Measurements from ENCODE around the gene UPF2.

The UPF2 gene

DNA sequence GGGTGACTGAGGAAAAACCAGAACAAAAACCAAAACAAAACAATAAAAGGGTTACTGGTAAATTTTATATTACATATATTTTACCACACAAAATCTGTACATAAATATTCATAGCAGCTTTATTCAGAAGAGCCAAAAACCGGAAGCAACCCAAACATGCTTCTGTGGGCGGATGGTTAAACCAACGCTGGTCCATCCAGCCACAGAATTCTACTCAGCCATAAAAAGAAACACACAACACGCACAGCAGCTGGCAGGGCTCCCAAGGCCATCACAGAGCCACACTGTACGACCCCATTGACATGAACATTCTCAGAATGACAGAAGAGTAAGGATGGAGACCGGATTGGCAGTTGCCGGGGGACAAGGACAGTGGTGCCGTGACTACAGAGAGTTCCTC is 135.9 kb downstream of the UPF2 start:
- Histone ChIP-seq H3K4me3 (ENCODE audit: low read depth, low read length) (no peak overlapping the region), H3K9me3 (ENCODE audit: control insufficient read depth, insufficient read depth, low read length) (no peaks in the 10 kb centered on the region)

DNA sequence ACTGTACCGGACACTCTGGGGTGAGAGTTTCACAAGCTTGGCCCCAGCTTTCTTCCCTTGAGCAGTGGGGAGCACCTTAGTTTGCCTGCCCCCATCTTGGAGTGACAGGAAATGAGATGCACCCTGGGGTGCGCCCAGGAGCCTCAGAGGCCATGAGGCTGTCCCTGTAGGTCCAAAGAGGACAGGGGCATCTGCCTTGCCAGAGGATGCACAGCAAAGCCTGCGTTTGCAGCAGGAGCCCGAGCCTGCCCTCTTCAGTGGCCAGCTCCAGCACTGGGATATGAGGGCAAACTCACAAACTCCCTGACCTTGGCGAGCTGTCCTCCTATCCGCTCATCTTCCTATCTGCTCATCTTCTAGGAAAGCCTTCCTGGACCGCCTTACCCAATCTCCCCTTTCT is 140.0 kb downstream of the UPF2 start:
- Histone ChIP-seq H3K4me1 (ENCODE audit: control insufficient read depth, insufficient read depth, low read length) (peaks cover 6% of the 10 kb centered on the region; the same call in 1 of the 2 replicates), H3K9me3 (ENCODE audit: control insufficient read depth, insufficient read depth, low read length) (no peaks in the 10 kb centered on the region), H3K36me3 (ENCODE audit: control insufficient read depth, insufficient read depth, low read length) (no peaks in the 10 kb centered on the region), H3K9ac (ENCODE audit: low read depth, low read length) (no peak overlapping the region), H3K4me3 (ENCODE audit: low read depth, low read length) (no peak overlapping the region), H3K27ac (ENCODE audit: low read depth, low read length) (no peak overlapping the region), H3K27me3 (ENCODE audit: control insufficient read depth, insufficient read depth, low read length) (no peaks in the 10 kb centered on the region)

More for the DNA sequence above, 135.9 kb downstream of the UPF2 start:
- Histone ChIP-seq H3K4me1 (ENCODE audit: control insufficient read depth, insufficient read depth, low read length) (peaks cover 2% of the 10 kb centered on the region; the same call in 1 of the 2 replicates), H3K9ac (ENCODE audit: low read depth, low read length) (no peak overlapping the region), H3K27ac (ENCODE audit: low read depth, low read length) (no peak overlapping the region), H3K27me3 (ENCODE audit: control insufficient read depth, insufficient read depth, low read length) (no peaks in the 10 kb centered on the region), H3K36me3 (ENCODE audit: control insufficient read depth, insufficient read depth, low read length) (no peaks in the 10 kb centered on the region)

DNA sequence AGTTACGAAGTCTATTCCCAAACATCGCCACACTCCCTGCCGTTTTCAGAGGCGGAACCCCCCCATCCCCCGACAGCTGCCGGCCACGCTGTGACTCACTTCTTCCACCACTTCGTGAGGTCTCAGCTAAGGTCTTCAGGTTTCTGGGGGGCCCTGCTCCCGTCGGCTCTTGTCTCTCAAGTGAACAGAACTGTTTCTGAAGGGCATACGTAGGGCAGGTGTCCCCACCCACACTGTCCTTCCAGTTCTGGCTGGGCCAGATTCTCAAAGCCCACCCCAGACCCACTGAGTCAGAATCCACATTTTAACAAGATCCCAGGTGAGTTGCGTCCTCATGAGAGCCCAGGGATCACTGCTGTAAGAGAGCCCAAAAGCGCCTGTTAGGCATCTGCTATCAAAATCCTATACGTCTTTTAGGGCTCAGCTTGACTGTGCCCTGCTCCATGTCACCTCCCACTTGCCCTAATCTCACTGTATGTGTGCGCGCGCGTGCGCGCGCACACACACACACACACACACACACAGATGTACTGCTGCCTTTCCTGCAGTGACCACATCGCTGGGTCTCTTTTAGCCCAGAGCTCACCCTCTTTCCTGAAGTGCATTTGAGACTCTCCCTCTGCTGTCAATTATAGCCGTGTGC is 140.7 kb downstream of the UPF2 start:
- no peaks in the 10 kb centered on the region for H3K27me3 ChIP-seq (ENCODE audit: control insufficient read depth, insufficient read depth, low read length)
- H3K9ac ChIP-seq (ENCODE audit: low read depth, low read length) = no peak overlapping the region
- peaks cover 6% of the 10 kb centered on the region; the same call in 1 of the 2 replicates for H3K4me1 ChIP-seq (ENCODE audit: control insufficient read depth, insufficient read depth, low read length)
- no peaks in the 10 kb centered on the region for H3K36me3 ChIP-seq (ENCODE audit: control insufficient read depth, insufficient read depth, low read length)
- H3K9me3 ChIP-seq (ENCODE audit: control insufficient read depth, insufficient read depth, low read length) = no peaks in the 10 kb centered on the region
- H3K27ac ChIP-seq (ENCODE audit: low read depth, low read length) = no peak overlapping the region
- H3K4me3 ChIP-seq (ENCODE audit: low read depth, low read length) = no peak overlapping the region

DNA sequence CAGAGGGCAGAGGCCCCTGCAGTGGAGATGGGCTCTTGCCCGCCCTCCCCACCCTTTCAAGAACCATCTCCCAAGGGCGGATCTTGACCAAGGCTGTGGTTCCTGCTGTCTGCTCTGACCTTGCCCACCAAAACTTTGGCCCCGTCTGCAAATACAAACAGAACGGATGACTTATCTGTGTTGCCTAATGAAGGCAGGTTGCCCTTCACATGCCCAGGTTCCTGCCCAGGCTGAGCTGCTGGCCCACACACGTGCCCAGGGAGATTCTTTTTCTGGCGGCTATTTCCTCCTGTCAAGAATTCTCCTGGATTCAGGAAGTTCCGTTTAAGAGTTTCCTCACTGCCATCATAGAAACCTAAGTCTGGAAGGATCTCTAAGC is 141.2 kb downstream of the UPF2 start:
- Histone ChIP-seq H3K27me3 (ENCODE audit: control insufficient read depth, insufficient read depth, low read length) (no peaks in the 10 kb centered on the region), H3K9me3 (ENCODE audit: control insufficient read depth, insufficient read depth, low read length) (no peaks in the 10 kb centered on the region), H3K36me3 (ENCODE audit: control insufficient read depth, insufficient read depth, low read length) (no peaks in the 10 kb centered on the region), H3K27ac (ENCODE audit: low read depth, low read length) (no peak overlapping the region), H3K9ac (ENCODE audit: low read depth, low read length) (no peak overlapping the region), H3K4me3 (ENCODE audit: low read depth, low read length) (no peak overlapping the region), H3K4me1 (ENCODE audit: control insufficient read depth, insufficient read depth, low read length) (peaks cover 6% of the 10 kb centered on the region; the same call in 1 of the 2 replicates)

DNA sequence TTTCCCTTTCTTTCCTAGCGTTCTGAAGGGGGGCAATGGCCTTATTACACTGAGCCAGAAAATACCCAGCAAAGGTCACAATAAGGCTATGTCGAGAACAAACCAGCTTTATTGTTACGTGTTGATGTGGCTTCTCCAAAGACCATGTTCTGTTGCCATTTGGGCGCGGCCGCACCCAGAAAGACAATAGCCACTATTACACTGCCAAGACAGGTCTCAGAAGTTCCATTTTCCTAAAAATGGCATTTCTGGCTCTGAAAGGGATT is 141.6 kb downstream of the UPF2 start:
- peaks cover 6% of the 10 kb centered on the region; the same call in 1 of the 2 replicates for H3K4me1 ChIP-seq (ENCODE audit: control insufficient read depth, insufficient read depth, low read length)
- no peaks in the 10 kb centered on the region for H3K9me3 ChIP-seq (ENCODE audit: control insufficient read depth, insufficient read depth, low read length)
- no peaks in the 10 kb centered on the region for H3K36me3 ChIP-seq (ENCODE audit: control insufficient read depth, insufficient read depth, low read length)
- H3K27me3 ChIP-seq (ENCODE audit: control insufficient read depth, insufficient read depth, low read length) = no peaks in the 10 kb centered on the region
- H3K4me3 ChIP-seq (ENCODE audit: low read depth, low read length) = no peak overlapping the region
- no peak overlapping the region for H3K27ac ChIP-seq (ENCODE audit: low read depth, low read length)
- no peak overlapping the region for H3K9ac ChIP-seq (ENCODE audit: low read depth, low read length)

DNA sequence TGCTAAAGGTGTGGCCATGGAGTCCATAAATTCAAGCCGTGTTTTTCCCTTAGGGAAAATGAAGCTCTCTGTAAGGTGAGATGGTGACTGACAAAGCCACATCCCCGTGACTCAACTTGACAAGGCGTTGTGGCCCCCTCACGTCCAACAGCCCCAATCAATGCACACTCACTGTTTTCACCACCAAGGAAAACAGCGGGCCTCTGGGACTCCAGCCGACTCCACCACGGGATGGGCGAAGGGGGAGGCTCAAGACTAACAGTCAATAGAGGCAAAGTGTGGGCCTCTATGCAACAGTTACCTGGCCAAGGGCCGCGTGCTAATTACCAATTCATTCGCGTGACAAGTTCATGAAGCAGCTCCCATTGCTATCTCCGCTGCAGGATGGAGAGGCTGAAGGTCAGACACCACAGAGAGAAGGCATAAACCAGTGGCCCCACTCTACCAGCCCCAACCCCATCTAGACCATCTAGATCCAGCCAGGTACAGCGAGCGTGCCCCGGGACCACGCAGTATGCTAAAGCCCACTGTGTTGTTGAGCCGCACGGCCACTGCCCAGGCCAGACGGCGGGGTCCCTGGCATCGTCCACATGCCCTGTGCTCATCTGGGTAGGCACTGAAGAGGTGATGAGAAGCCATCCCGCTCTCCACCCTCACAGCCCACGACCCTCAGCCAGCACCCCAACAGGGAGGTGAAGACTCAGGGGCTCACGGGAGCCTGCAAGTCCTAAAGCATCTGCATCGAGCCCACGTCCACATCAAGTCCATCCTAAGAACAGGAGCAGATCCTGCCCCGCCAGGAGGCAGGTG is 143.3 kb downstream of the UPF2 start:
- Histone ChIP-seq H3K4me1 (ENCODE audit: control insufficient read depth, insufficient read depth, low read length) (peaks cover 6% of the 10 kb centered on the region; the same call in 1 of the 2 replicates), H3K27ac (ENCODE audit: low read depth, low read length) (no peak overlapping the region), H3K4me3 (ENCODE audit: low read depth, low read length) (no peak overlapping the region), H3K27me3 (ENCODE audit: control insufficient read depth, insufficient read depth, low read length) (no peaks in the 10 kb centered on the region), H3K36me3 (ENCODE audit: control insufficient read depth, insufficient read depth, low read length) (no peaks in the 10 kb centered on the region), H3K9me3 (ENCODE audit: control insufficient read depth, insufficient read depth, low read length) (no peaks in the 10 kb centered on the region), H3K9ac (ENCODE audit: low read depth, low read length) (no peak overlapping the region)

DNA sequence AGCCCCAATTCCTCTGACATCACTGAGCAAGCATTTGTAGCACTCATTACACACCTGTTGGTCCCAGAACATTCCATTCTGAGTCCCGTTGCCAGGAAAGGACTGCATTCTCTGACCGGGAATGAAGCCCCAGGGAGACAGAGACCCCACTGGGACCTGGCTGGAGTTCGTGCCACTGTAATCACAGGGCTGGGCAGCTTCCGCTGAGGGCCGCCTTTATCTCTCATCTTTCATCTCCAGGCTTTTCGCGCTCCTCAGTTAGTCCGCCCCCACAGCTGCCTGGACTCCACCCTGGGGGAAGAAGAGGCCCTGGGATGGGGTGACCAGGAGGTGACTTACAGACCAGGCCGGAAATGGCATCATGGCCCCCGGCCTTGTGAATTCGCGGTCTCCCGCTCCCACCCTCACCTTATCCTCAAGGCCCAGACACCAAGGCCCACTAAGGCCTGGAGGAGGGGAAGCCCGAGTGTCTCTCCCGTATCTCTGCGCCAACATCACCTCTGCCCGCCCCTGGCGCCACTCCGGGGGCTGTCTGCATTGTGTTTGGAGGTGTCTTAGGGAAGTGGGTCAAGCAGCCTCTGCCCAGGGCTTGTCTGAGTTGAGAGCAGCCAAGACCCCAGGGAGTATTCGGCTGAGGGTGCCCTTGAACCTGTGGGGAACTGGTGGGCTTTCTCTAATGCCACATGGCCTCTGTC is 144.1 kb downstream of the UPF2 start:
- no peaks in the 10 kb centered on the region for H3K36me3 ChIP-seq (ENCODE audit: control insufficient read depth, insufficient read depth, low read length)
- no peak overlapping the region for H3K9ac ChIP-seq (ENCODE audit: low read depth, low read length)
- no peaks in the 10 kb centered on the region for H3K27me3 ChIP-seq (ENCODE audit: control insufficient read depth, insufficient read depth, low read length)
- H3K9me3 ChIP-seq (ENCODE audit: control insufficient read depth, insufficient read depth, low read length) = no peaks in the 10 kb centered on the region
- no peak overlapping the region for H3K4me3 ChIP-seq (ENCODE audit: low read depth, low read length)
- no peak overlapping the region for H3K27ac ChIP-seq (ENCODE audit: low read depth, low read length)
- H3K4me1 ChIP-seq (ENCODE audit: control insufficient read depth, insufficient read depth, low read length) = peaks cover 6% of the 10 kb centered on the region; the same call in 1 of the 2 replicates

DNA sequence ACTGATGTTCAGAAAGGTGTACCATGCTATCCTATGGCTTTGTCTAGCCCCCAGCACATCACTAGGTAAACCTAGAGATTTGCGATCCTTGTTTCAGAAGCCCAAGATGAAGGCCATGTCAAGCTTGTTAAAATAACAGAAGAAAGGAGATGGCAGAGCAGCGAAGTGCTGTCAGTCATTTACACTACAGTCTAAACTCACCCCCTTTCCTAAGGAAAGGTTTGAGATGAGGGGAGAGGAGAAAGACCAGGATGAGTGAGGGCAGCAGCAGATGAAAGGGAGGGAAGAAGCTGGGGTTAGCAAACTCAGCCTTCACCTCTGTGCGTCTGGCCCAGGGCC is 144.6 kb downstream of the UPF2 start:
- Histone ChIP-seq H3K27ac (ENCODE audit: low read depth, low read length) (no peak overlapping the region), H3K27me3 (ENCODE audit: control insufficient read depth, insufficient read depth, low read length) (no peaks in the 10 kb centered on the region), H3K4me1 (ENCODE audit: control insufficient read depth, insufficient read depth, low read length) (peaks cover 6% of the 10 kb centered on the region; the same call in 1 of the 2 replicates), H3K4me3 (ENCODE audit: low read depth, low read length) (no peak overlapping the region), H3K9me3 (ENCODE audit: control insufficient read depth, insufficient read depth, low read length) (no peaks in the 10 kb centered on the region), H3K36me3 (ENCODE audit: control insufficient read depth, insufficient read depth, low read length) (no peaks in the 10 kb centered on the region), H3K9ac (ENCODE audit: low read depth, low read length) (no peak overlapping the region)

DNA sequence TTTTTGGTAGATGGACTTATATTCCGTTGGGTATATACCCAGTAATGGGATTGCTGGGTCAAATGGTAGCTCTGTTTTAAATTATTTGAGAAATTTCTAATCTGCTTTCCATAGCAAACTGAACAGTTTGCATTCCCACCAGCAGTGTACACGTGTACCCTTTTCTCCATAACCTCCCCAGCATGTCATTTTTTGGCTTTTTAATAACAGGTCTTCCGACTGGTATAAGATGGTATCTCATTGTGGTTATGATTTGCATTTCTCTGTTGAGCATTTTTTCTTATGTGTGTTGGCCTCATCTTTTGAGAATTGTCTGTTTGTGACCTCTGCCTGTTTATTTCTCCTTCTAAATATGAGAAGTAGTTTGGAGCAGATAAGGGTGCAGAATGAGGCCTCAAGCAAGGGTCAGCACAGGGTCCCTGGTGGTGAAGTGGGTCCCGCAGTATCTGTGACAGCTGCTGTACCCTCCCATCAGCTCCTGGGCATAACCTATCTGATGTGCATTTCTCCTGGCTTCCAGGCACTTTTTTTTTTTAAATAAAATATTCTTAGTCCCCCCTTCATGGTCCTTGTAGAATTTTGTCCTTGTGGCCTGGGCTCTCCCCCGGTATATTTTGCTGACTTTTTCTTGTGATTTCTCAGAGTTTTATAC is 145.9 kb downstream of the UPF2 start:
- Histone ChIP-seq H3K4me1 (ENCODE audit: control insufficient read depth, insufficient read depth, low read length) (peaks cover 4% of the 10 kb centered on the region; the same call in 1 of the 2 replicates), H3K4me3 (ENCODE audit: low read depth, low read length) (no peak overlapping the region), H3K9me3 (ENCODE audit: control insufficient read depth, insufficient read depth, low read length) (no peaks in the 10 kb centered on the region), H3K9ac (ENCODE audit: low read depth, low read length) (no peak overlapping the region), H3K27me3 (ENCODE audit: control insufficient read depth, insufficient read depth, low read length) (no peaks in the 10 kb centered on the region), H3K27ac (ENCODE audit: low read depth, low read length) (no peak overlapping the region), H3K36me3 (ENCODE audit: control insufficient read depth, insufficient read depth, low read length) (no peaks in the 10 kb centered on the region)

DNA sequence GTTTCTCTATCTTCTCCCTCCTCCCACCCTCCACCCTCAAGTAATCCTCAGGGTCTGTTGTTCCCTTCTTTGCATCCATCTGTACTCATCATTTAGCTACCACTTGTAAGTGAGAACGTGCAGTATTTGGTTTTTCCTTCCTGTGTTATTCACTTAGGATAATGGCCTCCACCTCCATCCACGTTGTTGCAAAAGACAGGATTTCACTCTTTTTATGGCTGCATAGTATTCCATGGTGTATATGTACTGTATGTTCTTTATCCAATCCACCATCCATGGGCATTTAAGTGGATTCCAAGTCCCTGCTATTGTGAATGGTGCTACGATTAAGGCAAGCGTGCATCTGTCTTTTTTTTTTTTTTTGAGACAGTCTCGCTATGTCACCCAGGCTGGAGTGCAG is 147.0 kb downstream of the UPF2 start:
- H3K9me3 ChIP-seq (ENCODE audit: control insufficient read depth, insufficient read depth, low read length) = no peaks in the 10 kb centered on the region
- no peaks in the 10 kb centered on the region for H3K4me1 ChIP-seq (ENCODE audit: control insufficient read depth, insufficient read depth, low read length)
- no peak overlapping the region for H3K27ac ChIP-seq (ENCODE audit: low read depth, low read length)
- no peak overlapping the region for H3K9ac ChIP-seq (ENCODE audit: low read depth, low read length)
- no peaks in the 10 kb centered on the region for H3K36me3 ChIP-seq (ENCODE audit: control insufficient read depth, insufficient read depth, low read length)
- no peak overlapping the region for H3K4me3 ChIP-seq (ENCODE audit: low read depth, low read length)
- H3K27me3 ChIP-seq (ENCODE audit: control insufficient read depth, insufficient read depth, low read length) = no peaks in the 10 kb centered on the region

DNA sequence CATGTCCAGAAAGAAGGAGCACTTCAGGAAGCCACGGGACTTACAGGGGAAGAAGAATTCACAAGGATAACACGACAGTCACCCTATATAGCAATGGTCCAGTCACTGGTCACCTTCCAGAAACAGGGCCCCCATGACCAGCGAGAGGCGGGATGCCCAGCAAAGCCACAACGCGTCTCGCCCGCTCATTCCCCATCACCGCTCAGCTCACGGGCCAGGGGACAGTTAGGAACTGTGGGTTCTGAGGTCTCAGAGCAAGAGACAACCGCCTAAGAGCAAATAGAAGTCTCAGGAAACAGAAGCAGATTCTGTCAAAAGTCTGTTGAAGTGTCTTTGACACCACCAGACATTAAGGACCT is 147.5 kb downstream of the UPF2 start:
- H3K27ac ChIP-seq (ENCODE audit: low read depth, low read length) = no peak overlapping the region
- H3K4me1 ChIP-seq (ENCODE audit: control insufficient read depth, insufficient read depth, low read length) = no peaks in the 10 kb centered on the region
- H3K9me3 ChIP-seq (ENCODE audit: control insufficient read depth, insufficient read depth, low read length) = no peaks in the 10 kb centered on the region
- H3K9ac ChIP-seq (ENCODE audit: low read depth, low read length) = no peak overlapping the region
- H3K4me3 ChIP-seq (ENCODE audit: low read depth, low read length) = no peak overlapping the region
- no peaks in the 10 kb centered on the region for H3K27me3 ChIP-seq (ENCODE audit: control insufficient read depth, insufficient read depth, low read length)
- H3K36me3 ChIP-seq (ENCODE audit: control insufficient read depth, insufficient read depth, low read length) = no peaks in the 10 kb centered on the region
